Choroid plexus epithelial cell (primary cell): ENCODE measurements around the gene CELF4.

ENCODE experiments used
- DNase-seq: peaks from one replicate; pipeline ENCODE4 v3.0.0-alpha.2; 2010; ENCODE audit warnings: low read depth
- H3K4me3 ChIP-seq: 2 replicates; pipeline ENCODE4 v1.5.1; 2011; ENCODE audit warnings: low read depth, mild to moderate bottlenecking, control low read depth, low read length, moderate library complexity
- CTCF ChIP-seq: conservative IDR thresholded peaks from 2 replicates; pipeline ENCODE4 v1.5.1; 2011; ENCODE audit warnings: low read depth, mild to moderate bottlenecking, control low read depth, inconsistent platforms, low read length, moderate library complexity

Gene CELF4

GRCh38 chr18:37494406-37494805 lies 71.2 kb downstream of the CELF4 start:
- TF ChIP-seq CTCF: no peak
- no peak overlapping the region for H3K4me3 ChIP-seq
- no peak for DNase-seq

GRCh38 chr18:37493352-37493935 lies 72.2 kb downstream of the CELF4 start:
- no peak overlapping the region for H3K4me3 ChIP-seq
- no peak for TF ChIP-seq CTCF
- no peak for DNase-seq

DNA sequence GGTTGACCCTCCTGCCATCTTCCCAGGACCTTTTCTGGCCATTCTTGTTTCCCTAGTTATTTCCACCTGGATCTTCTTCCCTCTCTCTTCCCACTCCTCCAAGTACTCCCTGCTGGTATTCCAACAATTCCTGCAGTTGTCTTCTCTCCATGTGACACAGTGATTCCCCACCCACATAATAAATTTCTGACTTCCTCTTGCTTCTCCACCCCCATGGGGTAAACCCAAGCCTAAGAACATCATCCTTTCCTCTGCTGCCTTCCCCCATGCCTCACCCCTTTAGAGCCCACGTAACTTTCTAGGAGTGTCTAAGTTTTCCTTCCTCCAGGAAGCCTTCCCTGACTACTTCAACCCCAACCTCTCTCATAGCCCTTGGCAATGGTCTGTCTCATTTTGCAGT lies 72.6 kb downstream of the CELF4 start:
- no peak for DNase-seq
- H3K4me3 ChIP-seq: no peak overlapping the region
- TF ChIP-seq CTCF: no peak

- no peak for TF ChIP-seq CTCF
- H3K4me3 ChIP-seq: no peak overlapping the region
- no peak for DNase-seq
Measured at GRCh38 chr18:37491526-37491925, 74.1 kb downstream of the CELF4 start.

GRCh38 chr18:37489998-37490397 lies 75.6 kb downstream of the CELF4 start:
- no peak overlapping the region for H3K4me3 ChIP-seq
- no peak for DNase-seq

GRCh38 chr18:37489011-37489410 lies 76.6 kb downstream of the CELF4 start:
- DNase-seq: no peak
- H3K4me3 ChIP-seq: no peak overlapping the region
- TF ChIP-seq CTCF: no peak

More at GRCh38 chr18:37489998-37490397, 75.6 kb downstream of the CELF4 start:
- TF ChIP-seq CTCF: no peak

DNA sequence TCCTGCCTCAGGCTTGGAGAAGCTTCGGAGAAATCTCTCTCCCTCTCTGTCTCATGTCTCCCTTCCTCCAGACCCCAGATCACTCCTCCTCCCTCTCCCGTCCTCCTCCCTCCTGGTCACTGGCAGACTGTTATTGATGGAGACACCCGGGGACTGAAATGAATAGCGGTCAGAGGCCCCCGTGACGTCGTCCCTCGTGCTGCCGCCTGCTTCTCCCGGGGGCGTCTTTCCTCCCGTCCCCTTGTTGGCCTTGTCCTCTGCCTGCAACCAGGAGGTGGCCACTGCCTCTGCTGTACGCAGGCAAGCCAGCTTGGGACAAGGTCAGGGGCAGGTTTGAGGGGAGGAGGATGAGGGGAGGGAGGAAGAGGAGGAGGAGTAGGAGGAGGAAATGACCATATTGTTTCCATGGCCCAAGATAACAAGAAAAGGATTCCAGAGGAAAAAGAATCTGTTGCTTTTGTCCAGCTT lies 78.2 kb downstream of the CELF4 start:
- DNase-seq: no peak
- no peak for TF ChIP-seq CTCF

More for the DNA sequence above, 78.2 kb downstream of the CELF4 start:
- H3K4me3 ChIP-seq: no peak overlapping the region
